Measurements from ENCODE around the gene CLCN4.

The CLCN4 gene

GRCh38 chrX:10198254-10198653 is 41.5 kb downstream of the CLCN4 start:
- no peak for DNase-seq

- DNase-seq, result no peak
Measured at GRCh38 chrX:10199212-10199611, 42.4 kb downstream of the CLCN4 start.

GRCh38 chrX:10203617-10204016 is 46.8 kb downstream of the CLCN4 start:
- no peak for DNase-seq

GRCh38 chrX:10206317-10206716 is 49.5 kb downstream of the CLCN4 start:
- DNase-seq, result no peak

DNA sequence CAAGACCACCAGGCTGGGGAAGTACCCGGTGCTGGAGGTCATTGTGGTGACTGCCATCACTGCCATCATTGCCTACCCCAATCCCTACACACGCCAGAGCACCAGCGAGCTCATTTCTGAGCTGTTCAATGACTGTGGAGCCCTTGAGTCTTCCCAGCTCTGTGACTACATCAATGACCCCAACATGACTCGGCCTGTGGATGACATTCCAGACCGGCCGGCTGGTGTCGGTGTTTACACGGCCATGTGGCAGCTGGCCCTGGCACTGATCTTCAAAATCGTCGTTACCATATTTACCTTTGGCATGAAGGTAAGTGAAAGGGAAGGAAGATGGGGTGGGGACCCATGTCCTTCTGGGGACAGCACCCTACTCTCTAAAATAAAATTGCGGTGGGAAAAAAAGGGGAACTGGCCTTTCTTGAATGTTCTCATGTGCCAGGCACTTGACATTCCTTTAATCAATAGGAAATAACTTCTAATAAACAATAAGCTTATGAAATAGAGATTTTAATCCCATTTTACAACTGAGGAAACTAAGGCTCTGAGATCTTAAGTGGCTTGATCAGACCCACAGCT is 51.6 kb downstream of the CLCN4 start:
- no peak for DNase-seq

GRCh38 chrX:10208953-10209352 is 52.2 kb downstream of the CLCN4 start:
- no peak for DNase-seq

DNA sequence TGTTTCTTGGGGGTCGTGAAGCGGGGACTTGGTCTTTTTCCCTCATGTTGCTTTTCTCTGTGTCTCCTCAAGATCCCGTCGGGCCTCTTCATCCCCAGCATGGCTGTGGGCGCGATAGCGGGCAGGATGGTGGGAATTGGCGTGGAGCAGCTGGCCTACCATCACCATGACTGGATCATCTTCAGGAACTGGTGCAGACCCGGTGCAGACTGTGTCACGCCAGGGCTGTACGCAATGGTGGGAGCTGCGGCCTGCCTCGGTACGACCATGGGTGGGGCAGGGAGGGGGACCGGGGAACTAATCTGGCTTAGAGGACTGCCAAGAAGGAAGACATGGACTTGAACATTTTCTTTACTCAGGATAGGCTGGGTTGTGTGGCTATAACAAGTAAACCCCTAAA is 55.6 kb downstream of the CLCN4 start:
- no peak for DNase-seq

GRCh38 chrX:10213716-10214115 is 56.9 kb downstream of the CLCN4 start:
- no peak for DNase-seq

GRCh38 chrX:10216208-10216607 is 59.4 kb downstream of the CLCN4 start:
- DNase-seq, result no peak

DNA sequence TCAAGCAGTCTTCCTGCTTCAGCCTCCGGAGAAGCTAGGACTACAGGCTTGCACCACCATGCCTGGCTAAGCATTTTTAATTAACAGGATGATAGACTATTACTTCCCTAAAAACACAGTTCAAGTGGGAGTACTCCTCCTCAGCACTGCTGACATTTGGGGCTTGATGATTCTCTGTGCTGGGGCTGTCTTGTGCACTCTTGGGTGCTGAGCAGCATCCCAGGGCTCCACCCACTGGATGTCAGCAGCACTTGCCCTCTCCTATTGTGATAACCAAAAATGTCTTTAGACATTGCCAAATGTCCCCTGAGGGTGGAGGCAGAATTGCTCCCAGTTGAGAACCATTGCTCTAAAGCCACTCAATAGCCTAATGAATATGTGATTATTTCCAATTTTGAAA is 60.4 kb downstream of the CLCN4 start:
- no peak for DNase-seq

- no peak for DNase-seq
Measured at GRCh38 chrX:10221651-10222050, 64.9 kb downstream of the CLCN4 start.

DNA sequence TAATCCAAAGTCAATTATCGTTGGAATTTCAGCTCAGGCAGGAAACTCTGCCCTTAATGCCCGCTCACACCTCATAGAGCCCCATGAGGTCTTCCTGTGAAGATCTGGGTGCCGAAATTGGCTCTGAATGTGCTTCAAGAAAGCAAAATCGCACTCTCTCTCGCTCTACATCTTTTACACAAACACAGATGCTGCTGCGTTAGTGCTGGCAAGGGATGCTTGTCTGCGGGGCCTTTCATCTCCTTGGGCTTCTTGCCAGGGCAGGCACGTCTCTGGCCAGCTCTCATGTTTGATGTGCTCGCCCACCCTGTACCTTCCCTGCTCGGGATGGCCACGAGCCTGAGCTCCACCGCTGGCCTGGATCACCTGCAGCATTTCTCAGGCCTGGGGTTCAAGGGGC is 66.5 kb downstream of the CLCN4 start:
- no peak for DNase-seq

- DNase-seq, result no peak
Measured at GRCh38 chrX:10223781-10224180, 67.0 kb downstream of the CLCN4 start.

DNA sequence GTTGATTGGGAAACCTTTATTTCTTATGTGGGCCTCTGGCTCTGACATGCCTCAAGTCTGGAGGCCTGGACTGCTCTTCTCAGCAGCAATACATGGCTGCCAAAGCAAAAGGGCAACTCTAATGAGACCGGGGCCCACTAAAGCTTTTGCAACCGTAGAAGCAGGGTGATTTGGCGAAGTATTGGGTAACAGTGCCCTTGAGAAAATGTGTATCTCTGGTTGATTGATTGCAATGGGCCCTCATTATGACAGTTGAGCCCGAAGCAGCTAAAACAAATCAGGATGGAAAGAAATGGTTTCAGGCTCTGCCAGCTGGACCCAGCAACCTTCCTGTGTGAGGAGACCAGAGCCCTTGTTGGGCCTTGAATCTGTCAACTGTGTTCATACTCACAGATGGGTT is 73.4 kb downstream of the CLCN4 start:
- DNase-seq, result no peak

DNA sequence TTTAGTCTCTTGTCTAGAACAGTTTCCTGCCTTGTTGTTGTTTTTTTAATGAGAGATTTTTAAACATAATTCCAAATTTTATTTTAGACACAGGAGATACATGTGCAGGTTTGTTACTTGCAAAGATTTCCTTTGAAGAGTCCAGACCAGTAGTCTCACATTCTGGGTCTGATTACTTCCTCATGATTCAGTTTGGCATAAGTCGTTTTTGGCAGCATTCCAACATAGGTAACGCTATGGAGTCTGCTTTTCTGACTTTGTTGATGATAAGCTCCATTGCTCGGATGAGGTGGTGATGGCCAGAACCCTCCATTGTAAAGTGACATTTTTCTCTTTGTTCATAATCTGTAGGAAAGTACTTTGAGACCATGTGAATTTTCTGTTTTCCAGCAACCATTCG is 74.7 kb downstream of the CLCN4 start:
- DNase-seq, result no peak

GRCh38 chrX:10233173-10233572 is 76.4 kb downstream of the CLCN4 start:
- DNase-seq, result no peak

GRCh38 chrX:10233696-10234095 is 76.9 kb downstream of the CLCN4 start:
- no peak for DNase-seq

GRCh38 chrX:10235851-10236250 is 79.1 kb downstream of the CLCN4 start:
- DNase-seq, result no peak

DNA sequence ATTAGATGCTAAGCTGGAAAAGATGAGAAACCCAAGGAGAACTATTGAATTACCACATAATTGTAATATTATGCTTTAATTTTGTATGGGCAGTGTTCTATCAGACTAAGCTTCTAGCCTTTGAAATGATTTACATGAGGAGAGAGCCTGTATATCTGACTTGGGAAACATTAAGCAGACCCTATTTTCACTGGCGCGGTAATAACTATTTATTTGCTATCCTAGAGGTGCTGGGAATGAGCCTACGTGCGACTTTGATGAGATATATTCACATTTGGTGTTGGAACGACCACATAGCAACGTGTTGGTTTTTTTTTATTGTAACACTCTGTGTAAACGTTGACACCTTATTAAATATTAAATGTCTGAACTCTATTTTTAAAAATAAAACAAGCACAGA is 80.5 kb downstream of the CLCN4 start:
- DNase-seq, result no peak

- no peak for DNase-seq
Measured at GRCh38 chrX:10239611-10240064, 82.9 kb downstream of the CLCN4 start.

DNA sequence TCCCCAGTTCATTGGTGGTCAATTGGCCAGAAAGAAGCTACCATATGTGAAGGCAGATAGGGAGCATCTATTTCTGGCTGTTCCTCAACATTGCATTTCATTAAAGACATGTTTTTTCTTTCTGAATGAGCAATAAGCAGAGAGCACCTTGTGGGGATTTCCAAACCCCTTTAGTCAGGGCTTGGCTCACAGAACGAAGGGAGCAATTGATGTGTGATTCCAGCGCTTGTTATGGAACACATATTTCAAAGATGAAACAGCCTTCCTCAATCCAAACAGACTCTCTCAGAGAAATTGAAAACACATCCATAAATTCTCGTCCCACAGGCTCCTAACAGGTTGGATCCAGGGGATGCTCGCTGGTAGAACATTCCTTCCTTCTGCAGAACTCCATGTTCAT is 84.1 kb downstream of the CLCN4 start:
- DNase-seq, result no peak

- DNase-seq, result no peak
Measured at GRCh38 chrX:10242026-10242425, 85.3 kb downstream of the CLCN4 start.

GRCh38 chrX:10243106-10243505 is 86.3 kb downstream of the CLCN4 start:
- peak; percentile 58 for DNase-seq

- no peak for DNase-seq
Measured at GRCh38 chrX:10244915-10245622, 88.3 kb downstream of the CLCN4 start.

- DNase-seq, result no peak
Measured at GRCh38 chrX:10245886-10246285, 89.1 kb downstream of the CLCN4 start.

Measured in NCI-H748 treated with DMSO at 0.1 percent for 48 hours (cell line).